ENCODE results near the gene RTTN. TPM values are rescaled to one million over a fixed set of nuclear protein-coding genes. Genes with fewer than 3 reads are reported as not detected.

Gene RTTN
- total RNA-seq, 1 experiment from 2014 or later, result 22.8 TPM

GRCh38 chr18:70182548-70182947 lies 22.9 kb downstream of the RTTN start:
- no peak overlapping the region for H3K27ac ChIP-seq
- no peaks in the 10 kb centered on the region for H3K27me3 ChIP-seq
- DNase-seq, result no peak
- H3K9me3 ChIP-seq (replicated peaks), result no peaks in the 10 kb centered on the region
- no peaks in the 10 kb centered on the region for H3K4me1 ChIP-seq
- no peak overlapping the region for H3K4me3 ChIP-seq
- H3K36me3 ChIP-seq, result peaks cover 2% of the 10 kb centered on the region; the same call in 1 of the 2 replicates

- no peaks in the 10 kb centered on the region for H3K9me3 ChIP-seq (replicated peaks)
- no peak overlapping the region for H3K4me3 ChIP-seq
- no peaks in the 10 kb centered on the region for H3K4me1 ChIP-seq
- no peaks in the 10 kb centered on the region; the same call in 1 of the 2 replicates for H3K36me3 ChIP-seq
- H3K27ac ChIP-seq, result no peak overlapping the region
- no peak for DNase-seq
- no peaks in the 10 kb centered on the region for H3K27me3 ChIP-seq
These were observed 23.8 kb downstream of the RTTN start for GRCh38 chr18:70181725-70182124.

DNA sequence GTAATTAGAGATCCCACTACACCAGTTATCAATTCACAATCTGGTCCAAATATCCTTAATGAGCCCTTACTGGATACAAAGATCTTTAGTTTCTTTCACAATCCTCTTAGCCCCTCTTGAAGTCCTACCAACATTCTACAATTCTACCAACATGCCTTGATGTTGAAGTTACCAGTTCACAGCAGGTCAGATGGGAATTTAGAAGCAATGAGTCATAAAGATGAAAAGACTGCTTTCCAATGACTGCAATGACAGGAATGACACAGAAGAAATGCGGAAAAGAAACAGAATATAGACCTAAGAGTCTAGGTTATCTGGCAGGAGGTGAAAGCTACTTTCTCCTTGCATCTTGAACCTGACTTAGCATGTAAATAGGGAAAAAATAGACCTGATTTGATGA lies 24.5 kb downstream of the RTTN start:
- Histone ChIP-seq H3K9me3 (replicated peaks) (no peaks in the 10 kb centered on the region), H3K36me3 (no peaks in the 10 kb centered on the region; the same call in 1 of the 2 replicates), H3K27me3 (no peaks in the 10 kb centered on the region), H3K27ac (no peak overlapping the region), H3K4me3 (no peak overlapping the region), H3K4me1 (no peaks in the 10 kb centered on the region)
- DNase-seq, result no peak

- Histone ChIP-seq H3K4me1 (0 out of 2 replicates have a peak, but pooled peaks cover under 1% of the 10 kb centered on the region), H3K4me3 (no peak overlapping the region), H3K36me3 (no peaks in the 10 kb centered on the region), H3K9me3 (replicated peaks) (no peaks in the 10 kb centered on the region), H3K27me3 (no peaks in the 10 kb centered on the region), H3K27ac (no peak overlapping the region)
- no peak for DNase-seq
These were observed 28.9 kb downstream of the RTTN start for GRCh38 chr18:70176537-70176936.

DNA sequence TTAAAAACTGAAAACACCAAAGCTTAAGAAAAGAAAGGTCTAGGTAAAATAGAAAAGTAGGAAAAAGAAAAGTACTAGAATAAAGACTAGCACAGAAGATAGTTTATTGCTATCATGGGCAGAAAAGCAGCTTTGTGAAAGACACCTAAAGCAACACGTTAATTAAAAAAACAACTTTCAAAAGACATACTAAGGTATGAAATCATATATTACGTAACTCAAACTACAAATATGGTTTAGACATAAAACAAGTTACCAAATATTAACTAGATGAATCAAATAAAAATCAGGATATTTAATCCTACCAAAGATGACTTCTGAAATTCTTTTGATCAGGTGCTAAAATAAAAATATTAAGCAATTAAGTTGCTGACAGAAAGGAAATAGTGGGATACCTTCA lies 30.3 kb downstream of the RTTN start:
- Histone ChIP-seq H3K27me3 (no peaks in the 10 kb centered on the region), H3K9me3 (replicated peaks) (no peaks in the 10 kb centered on the region), H3K4me1 (peaks cover 4% of the 10 kb centered on the region; the same call in 1 of the 2 replicates), H3K4me3 (no peak overlapping the region), H3K27ac (no peak overlapping the region), H3K36me3 (no peaks in the 10 kb centered on the region)
- no peak for DNase-seq

- Histone ChIP-seq H3K36me3 (no peaks in the 10 kb centered on the region), H3K4me3 (no peak overlapping the region), H3K9me3 (replicated peaks) (no peaks in the 10 kb centered on the region), H3K4me1 (peaks cover 4% of the 10 kb centered on the region; the same call in 1 of the 2 replicates), H3K27me3 (no peaks in the 10 kb centered on the region), H3K27ac (no peak overlapping the region)
- DNase-seq, result no peak
These were observed 33.3 kb downstream of the RTTN start for GRCh38 chr18:70172225-70172624.

GRCh38 chr18:70169747-70170146 lies 35.7 kb downstream of the RTTN start:
- Histone ChIP-seq H3K9me3 (replicated peaks) (no peaks in the 10 kb centered on the region), H3K27me3 (no peaks in the 10 kb centered on the region), H3K4me1 (peaks cover 4% of the 10 kb centered on the region; the same call in 1 of the 2 replicates), H3K4me3 (no peak overlapping the region), H3K36me3 (no peaks in the 10 kb centered on the region), H3K27ac (no peak overlapping the region)
- no peak for DNase-seq

- Histone ChIP-seq H3K4me3 (no peak overlapping the region), H3K9me3 (replicated peaks) (no peaks in the 10 kb centered on the region), H3K27ac (no peak overlapping the region), H3K27me3 (no peaks in the 10 kb centered on the region), H3K36me3 (0 out of 2 replicates have a peak, but pooled peaks cover 5% of the 10 kb centered on the region), H3K4me1 (peaks cover 4% of the 10 kb centered on the region; the same call in 1 of the 2 replicates)
- no peak for DNase-seq
These were observed 38.8 kb downstream of the RTTN start for GRCh38 chr18:70166668-70167067.

DNA sequence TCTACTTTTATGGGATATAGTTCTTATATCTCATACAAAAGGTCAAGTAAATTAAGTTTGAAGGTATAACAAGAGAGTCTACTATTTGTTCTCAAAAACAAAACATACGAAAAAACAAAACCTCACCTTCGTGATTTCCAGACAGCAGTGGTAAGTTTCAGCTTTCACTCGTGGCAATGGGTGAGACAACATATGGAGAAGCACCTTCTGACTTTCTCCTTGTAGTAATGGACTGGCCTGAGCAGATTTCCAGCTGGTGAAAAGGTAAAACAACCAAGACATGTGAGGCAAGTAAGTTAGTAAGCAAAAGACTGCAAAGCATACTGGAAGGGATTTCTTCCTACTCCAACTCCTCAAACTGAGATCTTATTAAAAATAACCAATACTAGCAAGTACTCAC lies 39.6 kb downstream of the RTTN start:
- H3K27me3 ChIP-seq, result no peaks in the 10 kb centered on the region
- H3K27ac ChIP-seq, result no peak overlapping the region
- DNase-seq, result no peak
- H3K9me3 ChIP-seq (replicated peaks), result no peaks in the 10 kb centered on the region
- H3K4me3 ChIP-seq, result no peak overlapping the region
- H3K4me1 ChIP-seq, result no peaks in the 10 kb centered on the region
- 0 out of 2 replicates have a peak, but pooled peaks cover 5% of the 10 kb centered on the region for H3K36me3 ChIP-seq

DNA sequence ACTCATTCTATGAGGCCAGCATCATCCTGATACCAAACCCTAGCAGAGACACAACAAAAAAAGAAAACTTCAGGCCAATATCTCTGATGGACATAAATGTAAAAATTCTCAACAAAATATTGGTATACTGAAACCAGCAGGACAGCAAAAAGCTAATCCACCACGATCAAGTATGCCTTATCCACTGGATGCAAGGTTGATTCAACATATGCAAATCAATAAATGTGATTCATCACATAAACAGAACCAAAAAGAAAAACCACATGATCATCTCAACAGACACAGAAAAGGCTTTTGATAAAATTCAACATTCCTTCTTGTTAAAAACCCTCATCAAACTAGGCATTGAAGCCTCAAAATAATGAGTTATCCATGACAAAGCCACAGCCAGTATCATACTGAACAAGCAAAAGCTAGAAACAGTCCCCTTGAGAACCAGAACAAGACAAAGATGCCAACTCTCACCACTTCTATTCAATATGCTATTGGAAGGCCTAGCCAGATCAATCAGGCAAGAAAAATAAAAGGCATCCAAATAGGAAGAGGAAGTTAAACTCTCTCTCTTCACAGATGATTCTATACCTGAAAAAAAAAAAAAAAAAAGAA lies 45.3 kb downstream of the RTTN start:
- H3K4me1 ChIP-seq, result no peaks in the 10 kb centered on the region
- 0 out of 2 replicates have a peak, but pooled peaks cover 5% of the 10 kb centered on the region for H3K36me3 ChIP-seq
- no peaks in the 10 kb centered on the region for H3K9me3 ChIP-seq (replicated peaks)
- no peak overlapping the region for H3K27ac ChIP-seq
- no peak for DNase-seq
- no peaks in the 10 kb centered on the region for H3K27me3 ChIP-seq
- H3K4me3 ChIP-seq, result no peak overlapping the region

- no peaks in the 10 kb centered on the region for H3K4me1 ChIP-seq
- H3K9me3 ChIP-seq (replicated peaks), result no peaks in the 10 kb centered on the region
- no peak overlapping the region for H3K27ac ChIP-seq
- H3K27me3 ChIP-seq, result no peaks in the 10 kb centered on the region
- DNase-seq, result no peak
- H3K36me3 ChIP-seq, result 0 out of 2 replicates have a peak, but pooled peaks cover 5% of the 10 kb centered on the region
- no peak overlapping the region for H3K4me3 ChIP-seq
These were observed 46.3 kb downstream of the RTTN start for GRCh38 chr18:70158992-70159717.

DNA sequence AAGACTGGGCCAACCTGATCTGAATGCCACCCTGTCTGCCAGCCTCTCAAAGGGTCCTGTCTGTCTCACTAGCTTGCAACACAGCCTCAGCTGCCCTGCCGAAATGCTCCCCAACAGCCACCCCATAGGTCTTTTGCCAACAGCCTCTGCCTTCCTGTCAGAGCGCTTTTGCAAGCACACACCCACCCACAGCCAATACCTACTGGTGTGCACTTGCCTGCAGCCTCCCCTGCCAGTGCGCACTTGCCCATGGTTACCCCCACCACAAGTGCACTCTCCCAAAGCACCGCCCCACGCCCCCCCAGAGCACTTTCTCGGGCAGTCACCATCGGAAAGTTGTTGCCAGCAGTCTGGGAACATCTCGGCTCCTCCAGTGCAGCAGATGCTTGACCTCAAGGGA lies 48.6 kb downstream of the RTTN start:
- H3K27me3 ChIP-seq, result no peaks in the 10 kb centered on the region
- no peak for DNase-seq

DNA sequence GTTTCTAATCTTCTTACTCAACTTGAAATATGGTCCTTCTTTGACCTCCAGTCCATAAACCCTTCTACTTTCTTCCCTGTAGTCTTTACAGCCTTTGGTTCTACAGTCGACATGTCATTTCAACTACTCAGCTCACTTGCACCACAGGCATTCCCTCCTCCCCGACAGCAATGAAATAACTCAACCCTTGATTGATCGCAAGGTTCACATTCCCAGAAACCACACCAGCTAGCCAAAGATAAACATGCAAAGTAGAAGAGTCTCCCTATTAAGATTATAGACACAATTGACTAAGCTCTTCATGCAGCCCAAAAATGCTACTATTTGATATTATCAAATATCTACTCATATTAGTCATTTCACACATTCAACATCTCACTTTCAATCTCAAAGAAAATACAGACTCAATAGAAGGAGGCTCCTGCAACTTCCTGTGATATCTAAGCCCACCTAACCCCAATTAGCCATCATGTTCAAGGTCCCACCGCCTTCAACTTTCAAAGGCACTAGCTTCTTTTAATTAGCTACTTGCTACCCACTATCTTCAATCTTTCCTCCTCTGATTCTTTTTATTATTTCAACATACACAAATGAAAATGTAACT lies 50.8 kb downstream of the RTTN start:
- H3K4me1 ChIP-seq, result no peaks in the 10 kb centered on the region
- DNase-seq, result no peak
- no peaks in the 10 kb centered on the region for H3K27me3 ChIP-seq
- no peak overlapping the region for H3K4me3 ChIP-seq
- H3K36me3 ChIP-seq, result no peaks in the 10 kb centered on the region
- H3K27ac ChIP-seq, result no peak overlapping the region
- H3K9me3 ChIP-seq (replicated peaks), result no peaks in the 10 kb centered on the region

More for the DNA sequence above, 48.6 kb downstream of the RTTN start:
- no peaks in the 10 kb centered on the region for H3K4me1 ChIP-seq
- no peaks in the 10 kb centered on the region for H3K9me3 ChIP-seq (replicated peaks)
- no peak overlapping the region for H3K27ac ChIP-seq
- 0 out of 2 replicates have a peak, but pooled peaks cover under 1% of the 10 kb centered on the region for H3K36me3 ChIP-seq
- no peak overlapping the region for H3K4me3 ChIP-seq

GRCh38 chr18:70151614-70152013 lies 53.9 kb downstream of the RTTN start:
- no peak for DNase-seq
- H3K4me3 ChIP-seq, result no peak overlapping the region
- no peaks in the 10 kb centered on the region; the same call in 1 of the 2 replicates for H3K36me3 ChIP-seq
- H3K27ac ChIP-seq, result no peak overlapping the region
- H3K4me1 ChIP-seq, result no peaks in the 10 kb centered on the region
- H3K9me3 ChIP-seq (replicated peaks), result no peaks in the 10 kb centered on the region
- H3K27me3 ChIP-seq, result no peaks in the 10 kb centered on the region

GRCh38 chr18:70149616-70150301 lies 55.7 kb downstream of the RTTN start:
- Histone ChIP-seq H3K27ac (no peak overlapping the region), H3K27me3 (no peaks in the 10 kb centered on the region), H3K4me3 (no peak overlapping the region), H3K9me3 (replicated peaks) (no peaks in the 10 kb centered on the region), H3K36me3 (no peaks in the 10 kb centered on the region; the same call in 1 of the 2 replicates), H3K4me1 (no peaks in the 10 kb centered on the region)
- DNase-seq, result no peak
